Immature natural killer cell (primary cell): ENCODE measurements around the gene CGB3. TPM values are rescaled to one million over a fixed set of nuclear protein-coding genes. Genes with fewer than 3 reads are reported as not detected.
A peak's percentile ranks its signal among the peaks of the same experiment; 100 is the strongest.
"Not testable (repeated sequence)": the region's sequence is repeated elsewhere in the genome, so short reads cannot be mapped to it uniquely, and the experiment has no call there.

Experiments used
- DNase-seq, 3 donors: peaks; one replicate each; pipeline ENCODE4 v3.0.0; 2022; ENCODE audit warnings: mixed read lengths in 1 of 3
- H3K27ac Mint-ChIP-seq, 6 donors: one replicate each; pipeline ENCODE4 v1.8.0; 2020; ENCODE audit warnings: mixed read lengths in 6 of 6, mild to moderate bottlenecking in 5 of 6, inconsistent platforms in 4 of 6, moderate library complexity in 3 of 6
- H3K27me3 Mint-ChIP-seq, 3 donors: one replicate each; pipeline ENCODE4 v1.8.0; 2020 to 2021; ENCODE audit warnings: low read depth in 3 of 3, mild to moderate bottlenecking in 3 of 3, mixed read lengths in 3 of 3, moderate library complexity in 3 of 3, inconsistent platforms in 1 of 3
- H3K36me3 Mint-ChIP-seq, 3 donors: one replicate each; pipeline ENCODE4 v1.8.0; 2020; ENCODE audit warnings: mixed read lengths in 3 of 3, inconsistent platforms in 2 of 3, mild to moderate bottlenecking in 2 of 3
- H3K4me1 Mint-ChIP-seq, 2 donors: one replicate each; pipeline ENCODE4 v1.8.0; 2020; ENCODE audit warnings: inconsistent platforms in 2 of 2, mild to moderate bottlenecking in 2 of 2, mixed read lengths in 2 of 2, moderate library complexity in 1 of 2
- H3K4me3 Mint-ChIP-seq, 5 donors: one replicate each; pipeline ENCODE4 v1.8.0; 2020; ENCODE audit warnings: mild to moderate bottlenecking in 5 of 5, mixed read lengths in 5 of 5, inconsistent platforms in 3 of 5, moderate library complexity in 3 of 5
- H3K9me3 Mint-ChIP-seq, 6 donors: one replicate each; pipeline ENCODE4 v1.8.0; 2020; ENCODE audit warnings: mild to moderate bottlenecking in 6 of 6, mixed read lengths in 6 of 6, inconsistent platforms in 4 of 6, moderate library complexity in 3 of 6
- polyA plus RNA-seq, 3 donors: library from polyadenylated mRNA; unstranded; fragments of 300-500 nt; fragmentation: Illumina TruSeq; gene quantifications; one replicate each; pipeline ENCODE4 v1.2.3, GENCODE V29; 2021

The CGB3 gene
- polyA plus RNA-seq, 3 donors from 2014 or later, result not detected

GRCh38 chr19:49057636-49058234, 33.6 kb upstream of the CGB3 start, which contains the start of gene CGB7:
TSS of gene CGB7 (minus strand) at chr19:49057749. CDS start at chr19:49055375, 2,374 bp downstream.
- H3K4me1 Mint-ChIP-seq, result peaks cover 18 to 20% of the 10 kb centered on the region in 2 donors
- peak in 1 of 3 donors; percentile 19 for DNase-seq
- peaks cover 0 to 5% (median 4%) of the 10 kb centered on the region in 3 donors for H3K36me3 Mint-ChIP-seq
- peak within 1 kb of the TSS in 2 of 6 donors; percentile 27 to 46 for H3K27ac Mint-ChIP-seq
- peaks cover 10 to 20% (median 13%) of the 10 kb centered on the region in 3 donors for H3K27me3 Mint-ChIP-seq
- peak within 1 kb of the TSS; percentile 81 to 92 (median 89) for H3K4me3 Mint-ChIP-seq
- no peaks in the 10 kb centered on the region for H3K9me3 Mint-ChIP-seq

- Mint-ChIP-seq H3K4me1 (peaks cover 18 to 20% of the 10 kb centered on the region in 2 donors), H3K27me3 (peaks cover 10 to 20% (median 13%) of the 10 kb centered on the region in 3 donors), H3K4me3 (peak overlapping the region; percentile 81 to 92 (median 89)), H3K27ac (peak overlapping the region in 1 of 6 donors; percentile 27)
- not testable (repeated sequence) for H3K9me3 Mint-ChIP-seq, H3K36me3 Mint-ChIP-seq
- DNase-seq, result peak in 2 of 3 donors; percentile 9 to 19
Measured at GRCh38 chr19:49056902-49057596, 32.9 kb upstream of the CGB3 start.

DNA sequence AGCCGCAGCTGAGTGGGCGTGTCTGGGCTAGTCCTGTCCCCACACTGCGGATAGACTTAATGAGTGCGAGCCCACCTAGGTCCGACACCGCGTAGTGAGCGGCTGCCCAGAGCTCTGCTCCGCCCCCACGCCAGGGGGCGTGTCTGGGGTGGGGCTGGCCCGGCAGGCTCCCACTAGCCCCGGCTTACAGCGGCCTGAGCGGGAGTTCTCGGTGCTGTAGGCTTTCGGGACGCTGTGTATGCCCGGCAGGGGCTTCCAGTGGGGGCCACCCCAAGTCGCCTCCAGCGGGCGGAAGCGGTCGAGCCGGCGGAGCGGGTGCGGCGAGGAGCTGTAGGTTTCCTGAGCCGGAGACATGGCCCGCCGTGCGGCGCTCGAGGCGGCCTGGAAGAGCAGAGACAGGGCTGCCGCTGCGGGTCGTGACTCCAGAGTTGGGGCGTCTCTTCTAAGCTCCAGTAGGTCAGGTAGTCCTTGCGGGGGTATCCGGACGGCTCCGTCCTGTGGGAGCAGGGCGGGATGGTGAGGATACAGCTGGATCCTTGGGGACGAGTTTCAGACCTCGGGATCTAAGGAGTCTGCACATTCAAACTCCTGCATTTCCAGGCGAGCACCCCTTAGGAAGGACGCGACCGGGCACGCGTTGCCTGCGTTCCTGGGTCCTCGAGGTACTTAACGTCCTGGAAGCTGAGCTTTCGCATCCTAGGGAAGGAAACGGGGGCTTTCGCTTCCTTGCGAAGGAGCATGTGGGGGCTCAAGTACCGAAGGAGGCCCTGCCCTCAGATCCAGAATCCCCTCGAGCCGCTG, 32.2 kb upstream of the CGB3 start:
- H3K27me3 Mint-ChIP-seq, result peaks cover 10 to 20% (median 13%) of the 10 kb centered on the region in 3 donors
- peak; percentile 53 to 57 (median 55) for DNase-seq
- peaks cover 18 to 20% of the 10 kb centered on the region in 2 donors for H3K4me1 Mint-ChIP-seq
- no peak overlapping the region for H3K27ac Mint-ChIP-seq
- H3K4me3 Mint-ChIP-seq, result peak overlapping the region; percentile 81 to 92 (median 89)
- no peaks in the 10 kb centered on the region for H3K9me3 Mint-ChIP-seq
- H3K36me3 Mint-ChIP-seq, result peaks cover 0 to 5% (median 4%) of the 10 kb centered on the region in 3 donors

- not testable (repeated sequence) for H3K9me3 Mint-ChIP-seq, H3K27me3 Mint-ChIP-seq, H3K36me3 Mint-ChIP-seq, H3K4me3 Mint-ChIP-seq, DNase-seq, H3K27ac Mint-ChIP-seq, H3K4me1 Mint-ChIP-seq
Measured at GRCh38 chr19:49050376-49051033, 26.4 kb upstream of the CGB3 start.

DNA sequence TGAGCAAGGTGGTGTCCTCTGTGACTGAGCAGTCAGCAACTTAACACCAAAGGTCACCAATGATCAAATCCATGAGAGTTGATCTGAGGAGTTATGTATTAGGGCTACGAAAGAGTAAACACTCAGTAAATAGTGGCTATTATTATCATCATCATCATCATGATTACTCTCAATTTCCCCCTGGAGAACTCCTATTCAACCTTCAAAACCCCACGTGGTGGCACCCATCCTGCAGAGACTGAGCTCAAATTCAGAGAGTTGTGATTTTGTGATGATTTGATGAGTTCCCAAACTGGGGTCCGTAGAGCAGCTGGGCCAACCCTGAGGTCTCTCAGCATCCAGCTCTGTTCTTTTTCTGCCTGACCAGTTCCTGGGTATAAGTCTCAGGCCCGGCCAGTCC, 25.7 kb upstream of the CGB3 start:
- not testable (repeated sequence) for H3K9me3 Mint-ChIP-seq, DNase-seq, H3K27ac Mint-ChIP-seq, H3K27me3 Mint-ChIP-seq, H3K36me3 Mint-ChIP-seq, H3K4me3 Mint-ChIP-seq, H3K4me1 Mint-ChIP-seq

DNA sequence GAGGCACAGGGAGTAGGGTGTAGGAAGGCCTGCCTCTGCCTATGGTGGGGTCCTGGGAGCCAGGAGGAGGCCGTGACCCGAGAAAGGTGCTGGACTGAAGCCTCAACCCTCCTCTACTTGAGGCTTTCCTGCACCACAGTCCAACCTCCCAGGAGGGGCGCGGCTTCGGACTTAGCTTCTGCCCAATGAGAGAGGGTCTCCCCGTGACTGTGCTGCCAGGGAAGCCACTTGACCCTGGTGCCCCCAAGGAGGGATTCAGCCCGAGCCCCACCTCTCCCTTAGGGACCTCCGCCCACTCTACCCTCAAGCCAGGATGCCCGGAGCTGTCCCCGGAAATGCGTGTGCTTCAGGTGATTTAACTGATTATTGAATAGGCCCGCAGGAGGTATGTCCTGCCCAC, 24.9 kb upstream of the CGB3 start, which contains the start of gene CGB8:
Gene CGB8, minus strand, starts transcription at position 101 of the 400 bp plus-strand sequence. CDS start 372 bp downstream, outside the sequence.
- DNase-seq, H3K9me3 Mint-ChIP-seq, H3K27me3 Mint-ChIP-seq, H3K4me1 Mint-ChIP-seq, H3K27ac Mint-ChIP-seq, H3K36me3 Mint-ChIP-seq, H3K4me3 Mint-ChIP-seq: not testable (repeated sequence)

DNA sequence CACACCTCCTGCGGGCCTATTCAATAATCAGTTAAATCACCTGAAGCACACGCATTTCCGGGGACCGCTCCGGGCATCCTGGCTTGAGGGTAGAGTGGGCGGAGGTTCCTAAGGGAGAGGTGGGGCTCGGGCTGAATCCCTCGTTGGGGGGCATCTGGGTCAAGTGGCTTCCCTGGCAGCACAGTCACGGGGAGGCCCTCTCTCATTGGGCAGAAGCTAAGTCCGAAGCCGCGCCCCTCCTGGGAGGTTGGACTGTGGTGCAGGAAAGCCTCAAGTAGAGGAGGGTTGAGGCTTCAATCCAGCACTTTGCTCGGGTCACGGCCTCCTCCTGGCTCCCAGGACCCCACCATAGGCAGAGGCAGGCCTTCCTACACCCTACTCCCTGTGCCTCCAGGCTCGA, 19.4 kb upstream of the CGB3 start, which contains the start of gene CGB5:
Gene CGB5, plus strand, starts transcription at position 301 of the 400 bp plus-strand sequence. CDS start 362 bp downstream, outside the sequence.
- not testable (repeated sequence) for H3K27me3 Mint-ChIP-seq, H3K27ac Mint-ChIP-seq, H3K9me3 Mint-ChIP-seq, H3K36me3 Mint-ChIP-seq, DNase-seq, H3K4me1 Mint-ChIP-seq, H3K4me3 Mint-ChIP-seq

DNA sequence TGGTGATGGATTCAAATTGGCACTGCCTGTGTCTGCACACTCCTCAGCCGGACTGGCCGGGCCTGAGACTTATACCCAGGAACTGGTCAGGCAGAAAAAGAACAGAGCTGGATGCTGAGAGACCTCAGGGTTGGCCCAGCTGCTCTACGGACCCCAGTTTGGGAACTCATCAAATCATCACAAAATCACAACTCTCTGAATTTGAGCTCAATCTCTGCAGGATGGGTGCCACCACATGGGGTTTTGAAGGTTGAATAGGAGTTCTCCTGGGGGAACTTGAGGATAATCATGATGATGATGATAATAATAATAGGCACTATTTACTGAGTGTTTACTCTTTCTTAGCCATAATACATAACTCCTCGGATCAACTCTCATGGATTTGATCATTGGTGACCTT, 18.5 kb upstream of the CGB3 start:
- not testable (repeated sequence) for H3K9me3 Mint-ChIP-seq, H3K27me3 Mint-ChIP-seq, H3K27ac Mint-ChIP-seq, DNase-seq, H3K4me3 Mint-ChIP-seq, H3K36me3 Mint-ChIP-seq, H3K4me1 Mint-ChIP-seq

GRCh38 chr19:49042177-49042576, 18.0 kb upstream of the CGB3 start:
- no peak overlapping the region for H3K4me3 Mint-ChIP-seq
- peaks cover 0 to 3% (median 0%) of the 10 kb centered on the region in 3 donors for H3K27me3 Mint-ChIP-seq
- H3K4me1 Mint-ChIP-seq, result no peaks in the 10 kb centered on the region
- DNase-seq, result no peak
- H3K27ac Mint-ChIP-seq, result no peak overlapping the region
- no peaks in the 10 kb centered on the region for H3K9me3 Mint-ChIP-seq
- no peaks in the 10 kb centered on the region for H3K36me3 Mint-ChIP-seq

DNA sequence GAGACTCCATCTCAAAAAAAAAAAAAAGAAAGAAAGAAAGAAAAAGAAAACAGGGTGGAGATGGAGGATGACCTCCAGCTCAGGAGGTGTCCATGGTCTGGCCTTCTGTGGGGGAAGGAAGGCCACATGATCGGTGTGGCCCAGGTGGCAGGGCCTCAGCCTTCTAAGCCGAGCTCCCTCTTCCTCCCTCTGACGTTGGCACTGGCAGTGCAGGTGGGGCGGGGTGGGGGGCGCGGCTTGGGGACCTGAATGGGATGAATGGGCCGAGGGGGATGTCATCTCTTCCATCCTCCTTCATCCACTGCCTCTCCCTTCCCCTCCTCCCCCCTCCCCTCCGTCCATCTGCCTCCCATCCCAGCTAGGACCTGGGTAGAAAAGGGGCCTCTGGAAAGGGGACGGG, 15.6 kb upstream of the CGB3 start:
- H3K4me3 Mint-ChIP-seq, H3K27ac Mint-ChIP-seq, H3K9me3 Mint-ChIP-seq, H3K27me3 Mint-ChIP-seq, H3K36me3 Mint-ChIP-seq, H3K4me1 Mint-ChIP-seq, DNase-seq: not testable (repeated sequence)

- H3K27me3 Mint-ChIP-seq, H3K4me3 Mint-ChIP-seq, DNase-seq, H3K36me3 Mint-ChIP-seq, H3K4me1 Mint-ChIP-seq, H3K9me3 Mint-ChIP-seq, H3K27ac Mint-ChIP-seq: not testable (repeated sequence)
Measured at GRCh38 chr19:49038557-49039276, 14.6 kb upstream of the CGB3 start.

- not testable (repeated sequence) for H3K4me1 Mint-ChIP-seq, H3K36me3 Mint-ChIP-seq, H3K27me3 Mint-ChIP-seq
Measured at GRCh38 chr19:49038111-49038510, 14.0 kb upstream of the CGB3 start.

DNA sequence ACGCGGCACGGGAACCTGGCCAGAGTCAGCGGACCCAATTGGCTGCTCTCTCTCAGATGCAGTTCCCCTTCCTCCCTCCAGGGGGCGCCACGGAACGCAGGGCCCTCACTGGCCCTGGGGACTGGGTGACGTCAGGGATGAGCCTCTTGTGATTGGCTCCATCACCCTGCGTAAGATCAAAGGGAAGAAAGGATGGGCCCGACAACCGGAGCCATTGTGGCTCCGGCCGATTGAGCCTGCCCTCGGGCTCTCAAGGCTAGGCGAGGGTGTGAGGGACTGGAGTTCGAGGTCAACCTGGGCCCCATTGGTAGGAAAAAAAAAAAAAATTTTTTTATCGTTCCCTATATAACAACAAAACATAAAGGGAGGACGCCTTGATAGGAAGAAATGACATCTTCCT, 12.7 kb upstream of the CGB3 start, which contains the start of gene CGB1:
Gene CGB1, minus strand, starts transcription at position 81 of the 400 bp plus-strand sequence. CDS start 184 bp downstream, outside the sequence.
- DNase-seq, H3K27me3 Mint-ChIP-seq, H3K36me3 Mint-ChIP-seq, H3K4me1 Mint-ChIP-seq, H3K9me3 Mint-ChIP-seq, H3K27ac Mint-ChIP-seq, H3K4me3 Mint-ChIP-seq: not testable (repeated sequence)

More at GRCh38 chr19:49038111-49038510, 14.0 kb upstream of the CGB3 start:
- not testable (repeated sequence) for H3K27ac Mint-ChIP-seq, DNase-seq, H3K4me3 Mint-ChIP-seq, H3K9me3 Mint-ChIP-seq
